Suppressor macrophage treated with lipopolysaccharide for 1 hour (primary cell): ENCODE results near the gene ADAMTS9.

ENCODE experiments used
- DNase-seq, 3 donors: peaks; one replicate each; pipeline ENCODE4 v3.0.0-alpha.2; 2020 to 2022

The ADAMTS9 gene

DNA sequence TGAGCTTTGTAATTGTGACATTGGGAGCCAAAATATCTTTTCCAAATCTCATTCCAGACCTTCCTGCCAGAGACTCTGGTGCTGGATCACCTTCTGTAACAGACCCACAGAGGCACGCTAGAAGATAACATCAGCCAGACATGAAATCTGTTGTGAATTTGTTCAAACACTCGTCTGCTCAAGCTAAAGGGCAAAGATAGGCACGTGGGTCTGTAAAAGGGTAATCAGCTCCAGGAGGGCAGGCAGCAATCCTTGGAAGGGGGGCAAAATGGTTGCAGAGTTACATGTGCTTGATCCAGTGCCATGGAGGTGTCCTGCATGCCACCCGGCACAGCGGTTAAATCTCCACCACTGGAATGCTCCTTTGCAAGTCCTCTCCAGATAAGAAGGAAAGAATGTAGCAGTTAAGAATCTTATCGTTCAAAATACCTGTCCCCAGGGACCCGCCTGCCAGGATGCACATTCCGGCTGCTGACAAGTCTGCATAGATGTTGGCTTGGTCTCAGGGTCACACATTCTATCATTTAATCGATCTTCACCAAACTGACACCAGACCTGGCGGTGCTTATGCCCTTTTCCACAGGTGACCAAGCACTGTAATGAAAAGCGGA is 74.8 kb downstream of the ADAMTS9 start:
- DNase-seq, result no peak

DNA sequence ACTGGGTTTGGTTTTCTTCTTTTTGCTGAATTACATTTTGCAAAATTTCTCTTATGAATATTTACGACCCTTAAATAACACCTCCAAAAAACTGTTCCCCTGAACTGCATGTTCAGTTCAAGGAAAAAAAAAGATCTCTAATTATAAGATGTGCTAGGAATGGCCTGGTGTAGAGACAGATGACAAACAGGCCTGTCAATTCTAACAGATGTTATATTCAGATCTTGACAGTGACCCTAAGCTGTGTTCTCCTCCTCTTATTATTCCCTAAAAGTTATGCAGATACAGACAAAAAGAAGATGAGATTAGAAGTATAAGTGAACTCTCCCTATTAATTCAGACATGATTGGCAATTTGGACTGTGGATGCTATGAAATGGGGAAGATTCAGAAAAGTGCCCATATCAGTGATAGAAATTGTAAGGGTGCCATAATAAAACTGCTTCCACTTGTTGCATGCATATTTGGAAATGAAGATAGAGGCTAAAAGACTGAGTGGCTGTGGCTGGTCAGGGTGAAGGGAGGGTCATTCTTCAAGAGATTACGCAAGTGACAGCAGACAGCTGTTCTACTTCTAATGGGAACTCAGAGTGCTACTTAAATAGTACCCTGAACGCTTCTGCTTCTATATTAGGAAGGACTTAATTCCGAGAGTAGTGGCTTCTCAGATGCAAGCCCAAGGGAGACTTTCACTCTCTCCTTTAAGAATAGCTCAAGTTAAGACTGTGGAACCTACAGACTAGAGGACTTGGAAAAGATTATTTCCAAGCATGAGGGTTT is 75.5 kb downstream of the ADAMTS9 start:
- no peak for DNase-seq

DNA sequence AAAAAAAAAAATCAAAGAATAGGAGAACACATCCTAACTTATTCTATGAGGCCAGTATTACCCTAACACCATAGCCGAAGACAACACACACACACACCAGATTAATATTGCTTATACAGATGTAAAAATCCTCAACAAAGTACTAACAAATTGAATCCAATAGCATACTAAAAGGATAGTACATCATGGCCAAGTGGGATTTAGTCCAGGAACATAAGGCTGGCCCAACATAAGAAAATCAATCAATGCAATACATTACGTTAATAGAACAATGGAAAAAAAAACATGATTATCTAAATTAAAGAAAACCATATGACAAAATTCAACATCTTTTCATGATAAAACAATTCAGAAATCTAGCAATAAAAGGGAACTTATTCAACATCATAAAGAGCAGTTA is 79.1 kb downstream of the ADAMTS9 start:
- no peak for DNase-seq

DNA sequence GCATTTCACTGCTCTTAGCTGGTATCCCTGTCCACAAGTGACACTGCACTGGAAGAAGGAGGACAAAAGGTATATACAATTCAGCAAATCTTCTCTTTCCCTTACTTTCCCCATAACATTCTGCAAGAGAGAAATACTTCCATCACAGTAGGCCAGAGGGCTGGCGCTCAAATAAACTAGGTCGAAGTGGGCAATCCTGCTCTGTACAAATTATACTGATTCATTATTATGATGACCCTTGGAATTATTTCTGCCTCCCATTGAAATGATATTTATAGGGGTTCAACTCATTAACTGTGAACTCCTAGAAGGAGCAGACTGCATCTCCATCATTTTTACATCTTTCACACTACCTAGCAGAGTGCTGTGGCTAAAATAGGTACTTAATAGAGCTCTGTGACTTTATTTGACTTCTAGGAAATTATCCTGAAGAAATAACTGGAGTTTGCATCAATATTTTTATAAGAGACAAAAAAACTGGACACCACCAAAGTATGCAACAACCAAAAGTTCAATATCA is 80.7 kb downstream of the ADAMTS9 start:
- DNase-seq, result no peak

DNA sequence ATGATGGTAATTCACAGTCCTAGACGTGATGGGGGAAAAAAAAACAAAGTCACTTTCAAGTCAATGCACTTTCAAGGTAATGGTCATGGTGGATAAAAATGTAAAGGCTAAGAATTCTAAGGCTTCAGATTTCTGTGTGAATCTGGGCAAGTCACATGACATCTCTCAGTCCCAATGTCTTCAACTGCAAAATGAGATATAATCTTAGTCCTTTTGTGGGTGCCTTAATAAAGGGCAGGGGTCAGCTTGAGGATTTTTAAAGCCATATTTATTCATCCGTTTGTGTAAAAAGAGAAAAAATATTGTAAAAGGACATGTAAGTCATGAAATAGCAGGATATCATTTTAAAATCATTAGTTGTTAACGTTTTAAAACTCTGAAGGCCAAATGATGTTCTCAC is 83.5 kb downstream of the ADAMTS9 start:
- no peak for DNase-seq

DNA sequence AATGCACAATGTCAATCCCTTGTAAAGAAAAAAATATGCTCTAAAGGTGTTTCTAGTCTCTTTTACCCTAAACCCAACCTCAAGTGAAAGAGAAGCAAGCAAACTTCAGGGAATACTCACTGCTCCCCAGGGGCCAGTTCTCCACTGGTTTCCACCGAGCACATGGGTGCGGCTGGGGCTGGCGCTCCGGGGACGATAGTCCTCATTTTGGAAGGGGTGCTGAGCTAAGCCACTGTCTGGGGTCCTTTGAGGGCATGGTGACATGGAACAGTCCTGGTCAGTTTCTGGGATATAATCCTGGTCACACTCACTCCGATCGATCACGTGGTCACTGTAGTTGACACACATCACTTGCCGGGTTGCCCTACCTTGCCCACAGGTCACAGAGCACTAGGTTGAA is 86.0 kb downstream of the ADAMTS9 start:
- no peak for DNase-seq

DNA sequence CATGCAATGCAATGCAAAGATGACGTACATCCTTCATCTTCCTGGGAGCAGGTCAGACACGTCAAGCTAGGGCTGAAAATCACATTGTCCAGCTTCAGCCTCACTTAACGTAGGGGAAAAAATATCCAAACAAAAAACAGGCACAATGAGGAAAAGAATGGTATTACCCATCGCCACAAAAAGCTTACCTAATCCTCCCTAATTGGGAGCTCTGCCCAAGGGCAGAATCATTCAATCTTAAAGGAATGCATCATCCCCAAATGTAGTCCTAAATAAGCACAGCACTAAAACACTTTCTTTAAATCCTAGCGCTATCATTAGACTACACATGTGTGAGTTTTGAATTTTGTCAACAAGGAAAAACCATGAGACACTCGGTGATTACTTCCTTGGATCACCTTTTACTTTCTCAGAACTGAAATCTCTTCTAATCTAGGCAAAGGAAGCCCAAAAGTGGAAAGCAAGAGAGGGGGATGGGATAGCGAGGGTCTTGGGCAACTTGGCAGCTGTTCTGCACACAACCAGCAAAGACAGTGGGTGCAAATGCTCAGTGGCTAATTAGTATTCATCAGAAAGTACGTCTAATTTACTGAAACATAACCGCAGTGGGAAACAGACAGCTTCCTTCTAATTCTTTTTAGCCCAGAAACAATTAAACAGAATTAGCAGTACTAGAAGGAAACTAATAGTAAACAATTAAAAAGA is 87.4 kb downstream of the ADAMTS9 start:
- no peak for DNase-seq

DNA sequence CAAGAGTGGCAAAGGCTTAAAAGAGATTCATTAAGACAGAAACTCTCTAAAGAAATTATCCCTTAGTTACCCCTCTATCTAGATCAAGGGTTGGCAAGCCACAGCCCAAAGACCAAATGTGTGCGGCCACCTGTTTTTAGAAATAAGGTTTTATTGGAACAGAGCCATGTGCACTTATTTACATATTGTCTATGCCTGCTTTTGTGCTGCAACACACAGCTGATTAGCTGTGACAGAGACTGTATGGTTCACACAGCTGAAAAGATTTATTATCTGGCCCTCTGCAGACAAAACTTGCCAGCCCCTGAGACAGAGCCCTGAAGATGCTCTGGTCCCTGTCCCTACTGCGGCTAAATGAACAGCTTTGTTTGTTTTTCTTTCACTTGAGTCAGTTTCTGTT is 88.1 kb downstream of the ADAMTS9 start:
- no peak for DNase-seq

DNA sequence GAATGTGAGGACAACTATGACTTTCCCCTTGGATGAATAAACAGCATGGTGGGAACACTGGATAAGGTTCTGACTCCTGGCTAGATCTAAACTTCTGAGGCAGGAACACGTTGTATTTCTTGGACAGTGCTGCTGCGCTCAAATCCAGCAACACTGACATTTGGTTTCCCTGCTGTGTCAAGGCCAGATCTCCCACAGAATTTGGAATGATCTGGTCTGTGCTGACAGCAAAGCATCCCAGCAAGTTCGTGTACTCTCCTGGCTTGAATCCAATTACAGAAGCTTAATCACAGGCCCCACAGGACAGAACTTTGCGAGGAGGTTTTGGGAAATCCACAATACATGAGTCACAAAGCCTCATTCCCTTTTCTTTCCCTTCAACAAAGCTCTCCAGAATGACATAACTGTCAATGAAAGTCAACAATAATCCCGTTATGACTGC is 92.5 kb downstream of the ADAMTS9 start:
- DNase-seq, result no peak

DNA sequence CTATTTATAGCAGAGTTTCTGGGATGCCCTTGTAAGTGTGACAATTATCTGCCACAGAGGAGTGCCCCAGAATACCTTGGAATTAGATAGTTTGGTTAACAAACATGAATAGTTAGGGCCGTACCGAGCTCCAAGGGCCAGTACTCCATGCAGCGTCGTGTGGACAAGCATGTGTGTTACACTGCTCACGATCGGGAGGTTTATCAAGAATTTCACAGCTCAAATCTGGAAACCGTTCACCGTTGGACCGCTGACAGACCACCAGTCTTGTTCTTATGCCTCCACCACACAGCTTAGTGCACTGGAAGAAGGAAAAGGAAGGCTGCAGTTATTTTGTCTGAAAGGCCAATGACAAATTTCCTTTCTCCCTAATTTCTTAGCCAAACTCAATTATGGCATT is 93.7 kb downstream of the ADAMTS9 start:
- no peak for DNase-seq

DNA sequence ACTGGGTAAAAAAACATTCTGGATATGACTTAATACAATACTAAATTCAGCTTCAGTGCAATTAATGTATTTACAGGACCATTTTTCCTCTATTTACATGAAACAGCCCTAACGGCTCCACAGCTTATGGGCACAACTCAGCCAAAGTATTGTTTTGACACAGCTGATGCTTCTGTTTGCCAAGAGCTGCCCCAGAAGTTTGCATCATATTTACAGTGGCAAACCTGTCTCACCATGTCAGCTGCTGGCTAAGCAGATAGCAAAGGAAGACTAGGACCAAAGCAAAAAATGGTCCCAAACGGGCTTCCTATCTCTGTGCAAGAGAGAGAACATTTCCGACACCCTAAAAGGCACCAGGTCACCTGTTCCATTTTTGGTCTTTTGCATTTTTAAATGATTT is 94.5 kb downstream of the ADAMTS9 start:
- DNase-seq, result no peak

DNA sequence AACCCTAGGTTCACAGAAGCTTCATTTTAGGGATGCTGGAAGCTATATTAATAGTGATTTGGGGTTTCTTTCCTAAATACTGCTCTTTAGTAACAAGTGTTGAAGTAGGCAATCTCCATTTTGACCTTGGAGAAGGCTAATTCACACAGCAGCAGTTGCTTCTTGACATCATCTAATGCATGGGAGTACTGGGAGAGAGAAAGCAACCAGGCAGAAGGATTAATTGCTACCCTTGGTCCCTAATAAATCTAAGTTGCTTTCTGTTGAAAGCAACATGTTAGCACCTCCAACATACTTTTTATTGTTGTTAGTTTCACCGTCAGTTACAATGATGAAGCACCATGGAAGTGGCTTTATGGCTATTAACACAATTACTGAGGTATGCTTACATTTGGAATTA is 96.2 kb downstream of the ADAMTS9 start:
- DNase-seq, result no peak

DNA sequence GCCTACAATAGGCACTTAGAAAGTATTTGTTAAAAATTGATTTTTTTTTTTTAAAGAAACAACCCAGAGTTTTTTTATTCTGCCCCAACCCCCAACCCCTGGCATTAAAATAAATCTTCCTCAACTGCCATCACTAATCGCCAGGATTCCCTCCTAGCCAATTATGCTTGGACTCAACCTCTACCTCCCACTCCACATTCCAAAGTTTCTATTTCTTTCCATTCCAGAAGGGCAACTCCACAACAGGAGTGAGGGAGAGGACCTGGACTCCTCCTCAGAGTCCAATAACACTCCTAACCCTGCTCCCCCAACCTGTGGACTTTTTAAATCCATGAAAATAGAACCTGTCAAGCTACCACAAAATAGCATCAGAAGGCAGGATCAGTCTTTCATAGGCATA is 99.4 kb downstream of the ADAMTS9 start:
- no peak for DNase-seq

DNA sequence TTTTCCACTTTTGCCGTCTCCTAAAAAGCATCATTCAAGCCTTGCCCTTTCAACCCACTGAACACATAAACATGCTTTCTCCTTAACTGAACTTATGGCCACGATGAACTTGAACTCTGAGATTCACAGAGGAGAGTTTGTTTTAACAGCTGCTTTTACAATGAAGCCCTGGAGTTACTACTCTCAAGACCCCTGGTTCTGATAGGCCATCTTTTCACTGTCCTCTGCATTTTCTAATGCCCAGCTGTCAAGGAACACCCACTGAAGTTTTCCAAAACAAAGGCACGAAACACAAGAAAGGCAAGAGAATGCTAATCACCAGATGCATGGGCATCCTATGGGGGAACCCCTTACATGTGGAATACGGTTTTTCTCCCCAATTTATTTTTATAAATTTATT is 100.8 kb downstream of the ADAMTS9 start:
- no peak for DNase-seq

DNA sequence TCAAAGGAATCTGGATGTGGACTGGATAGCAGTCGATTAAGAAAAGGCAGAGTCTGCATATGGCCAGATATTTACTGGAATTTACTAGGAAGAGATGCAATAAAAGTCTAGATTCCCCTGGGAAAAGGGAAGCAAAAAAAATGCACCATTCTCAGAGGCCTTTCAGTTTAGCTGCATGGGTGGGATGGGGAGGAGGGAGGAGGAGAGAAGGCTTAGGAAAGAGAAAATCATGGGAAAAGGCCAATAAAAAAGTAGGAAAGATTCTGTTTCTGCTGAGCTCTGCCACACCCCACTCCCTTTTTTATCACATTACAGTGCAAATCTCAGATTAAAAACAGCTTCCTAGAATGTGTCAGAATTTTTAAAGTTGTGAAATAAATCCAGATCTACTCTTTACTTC is 103.6 kb downstream of the ADAMTS9 start:
- DNase-seq, result no peak

DNA sequence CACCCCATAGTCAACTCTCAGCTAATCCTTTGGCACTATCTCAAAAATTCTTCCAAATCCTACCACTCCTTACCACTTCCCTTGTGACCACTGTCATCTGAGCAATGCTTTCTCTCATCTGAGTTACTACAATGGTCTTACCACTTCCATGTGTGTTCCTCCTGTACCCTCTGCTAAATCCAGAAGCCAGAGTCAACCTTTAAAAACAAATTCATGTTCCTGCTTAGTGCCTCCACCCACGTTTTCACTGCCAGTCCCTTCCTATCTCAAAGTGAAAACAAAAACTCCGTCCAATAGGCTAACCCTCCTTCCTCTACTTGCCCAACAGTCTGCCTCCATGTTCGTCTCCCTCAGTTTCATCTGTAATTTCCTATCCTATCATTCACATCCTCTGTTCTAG is 109.0 kb downstream of the ADAMTS9 start:
- no peak for DNase-seq

DNA sequence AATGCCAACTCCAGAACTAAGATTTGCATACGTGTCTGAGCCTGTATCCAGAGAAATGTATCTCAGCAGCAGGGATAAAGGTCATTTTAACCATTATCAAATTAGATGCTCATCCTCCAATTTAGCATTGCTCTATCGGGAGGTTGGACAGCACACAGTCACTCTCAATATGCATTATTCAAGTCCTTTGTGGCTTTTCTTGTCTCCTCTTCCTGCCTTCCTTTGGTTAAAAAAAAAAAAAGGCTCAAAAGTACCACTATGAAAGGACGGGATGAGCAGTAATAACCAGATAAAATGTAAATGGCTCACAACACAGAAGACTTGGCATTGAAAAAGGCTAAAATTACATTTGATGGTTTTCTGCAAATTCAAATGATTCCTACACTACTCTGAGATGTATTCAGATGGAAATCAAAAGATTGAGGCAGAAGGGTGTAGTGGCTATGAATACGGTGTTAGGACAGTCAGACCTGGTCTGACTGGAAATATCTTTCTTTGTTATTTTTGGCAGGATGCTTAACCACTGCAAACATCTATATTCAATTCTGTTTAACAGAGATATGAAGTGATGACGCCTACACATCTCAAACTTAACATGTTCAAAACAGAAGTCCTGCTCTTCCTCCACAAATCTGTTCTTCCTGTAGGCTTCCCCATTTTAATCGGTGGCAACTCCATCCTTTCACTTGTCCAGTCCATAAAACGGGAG is 109.6 kb downstream of the ADAMTS9 start:
- DNase-seq, result no peak

DNA sequence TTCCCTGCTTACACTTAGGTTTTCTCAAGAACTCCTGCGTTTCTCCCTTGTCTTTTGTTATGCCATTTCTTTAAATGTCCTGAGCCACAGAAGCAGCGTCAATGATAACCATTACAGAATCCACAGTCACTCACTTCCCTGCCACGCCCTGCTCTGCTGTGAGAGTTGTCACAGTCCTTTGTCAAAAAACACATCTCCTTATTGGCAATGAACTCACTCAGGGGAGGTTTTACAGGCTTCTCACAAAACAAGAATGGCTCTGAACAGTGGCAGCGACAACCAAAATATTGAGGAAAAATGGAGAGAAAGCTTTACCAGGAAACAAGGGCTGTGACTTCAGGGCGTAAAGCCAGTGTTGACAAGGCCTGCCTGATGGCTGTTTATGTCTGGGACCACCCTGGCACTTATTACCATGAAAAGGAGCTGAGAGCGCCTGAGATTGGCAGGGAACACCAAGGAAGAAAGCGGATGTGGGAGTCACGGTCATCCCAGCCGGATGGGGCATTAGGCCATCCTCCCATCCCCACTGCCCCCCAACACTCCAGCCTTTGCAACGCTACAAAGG is 111.5 kb downstream of the ADAMTS9 start:
- no peak for DNase-seq

DNA sequence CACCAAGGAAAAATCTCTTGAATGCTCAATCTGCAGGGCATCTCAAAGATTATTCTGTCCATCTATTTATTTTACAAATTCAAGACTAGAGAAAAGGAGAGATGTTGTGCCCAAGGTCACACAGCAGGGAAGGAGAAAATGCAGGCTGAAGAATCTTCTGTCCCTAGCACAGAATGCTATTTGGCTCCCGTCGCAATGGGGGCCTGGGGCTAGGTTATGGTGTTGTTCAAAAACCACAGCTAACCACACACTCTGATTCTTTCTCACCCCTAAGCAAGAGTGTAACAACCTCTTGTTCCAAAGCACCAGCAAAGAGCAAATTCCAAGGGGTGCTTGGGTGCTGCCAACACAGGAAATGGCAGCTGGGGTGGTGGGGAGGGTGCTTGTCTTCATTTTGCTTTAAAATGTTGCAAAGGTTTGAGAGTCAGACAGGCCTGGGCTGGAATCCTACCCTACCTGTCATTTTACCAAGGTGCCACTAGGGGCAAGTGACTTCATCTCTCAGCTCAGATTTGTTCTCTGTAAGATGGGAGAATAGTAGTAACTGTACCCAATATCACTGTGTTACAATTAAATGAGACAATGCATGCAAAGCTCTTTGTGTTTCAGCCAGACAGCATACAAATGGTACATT is 112.5 kb downstream of the ADAMTS9 start:
- no peak for DNase-seq

DNA sequence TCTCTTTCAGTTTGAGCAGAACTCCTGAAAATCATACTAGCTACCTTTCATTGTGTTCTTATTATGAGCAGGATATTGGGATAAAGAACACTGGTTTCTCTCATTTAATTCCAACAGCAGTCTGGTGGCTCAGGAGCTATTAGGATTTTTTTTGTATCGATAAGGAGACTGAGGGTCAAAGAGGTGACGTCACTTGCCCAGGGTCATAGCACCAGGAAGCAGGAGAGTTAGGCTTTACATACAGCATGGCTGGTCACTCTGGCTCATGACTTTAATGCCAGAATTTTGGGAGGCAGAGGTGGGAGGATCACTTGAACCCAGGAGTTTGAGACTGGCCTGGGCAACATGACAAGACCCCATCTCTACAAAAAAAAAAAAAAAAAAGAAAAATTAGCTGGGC is 113.6 kb downstream of the ADAMTS9 start:
- DNase-seq, result no peak

DNA sequence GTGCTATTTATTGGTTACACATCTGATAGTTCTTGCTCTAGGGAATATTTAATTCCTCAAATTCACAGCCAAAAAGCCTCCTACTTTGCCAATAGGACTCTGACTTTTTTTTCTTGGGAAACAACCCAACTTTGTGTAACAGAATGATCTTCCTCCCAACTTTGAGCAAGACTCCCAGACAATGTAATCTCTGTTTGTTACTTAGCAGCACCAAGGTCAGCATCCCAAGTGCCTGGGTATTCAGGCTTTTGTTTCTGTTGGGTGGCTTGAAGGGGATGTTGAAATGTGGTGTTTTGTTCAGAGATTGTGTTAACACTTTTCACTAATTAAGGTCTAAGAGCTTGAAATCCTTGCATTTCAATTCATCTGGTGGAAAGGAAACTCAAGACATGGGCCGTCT is 115.8 kb downstream of the ADAMTS9 start:
- DNase-seq, result no peak

DNA sequence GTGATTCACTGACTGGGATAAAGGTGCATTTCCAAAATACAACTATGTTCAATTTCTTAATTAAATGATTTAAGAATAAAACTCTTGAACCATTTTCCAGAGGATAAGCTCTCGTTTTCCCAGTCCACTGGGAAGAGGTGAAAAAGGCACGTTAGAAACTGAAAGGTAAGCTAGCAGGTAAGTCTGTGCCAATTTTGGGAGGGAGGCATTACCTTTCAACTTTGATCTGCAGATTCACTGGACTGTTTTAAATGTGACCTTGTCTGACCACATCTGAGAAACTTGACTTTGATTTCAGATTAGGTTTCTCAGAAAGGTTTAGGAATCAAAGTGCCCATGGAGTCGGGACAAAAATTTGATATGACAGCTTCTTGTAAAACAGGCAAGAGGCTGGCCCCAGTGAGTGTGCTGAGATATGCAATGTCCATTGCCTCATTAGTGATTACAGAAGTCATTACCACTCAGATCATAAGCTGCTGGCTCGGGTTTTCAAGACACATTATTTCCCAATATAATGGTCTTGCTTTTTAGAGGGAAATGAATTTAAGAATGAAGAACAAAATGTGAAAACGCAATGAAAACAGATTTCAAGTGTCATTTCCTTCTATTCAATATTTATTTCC is 118.8 kb downstream of the ADAMTS9 start:
- no peak for DNase-seq
